ENCODE measurements around the gene LIMK1. TPM values are rescaled to one million over a fixed set of nuclear protein-coding genes. Genes with fewer than 3 reads are reported as not detected.

The LIMK1 gene
- total RNA-seq, 1 experiment from 2014 or later = 63.8 TPM

Other genes starting within 250 kb of the LIMK1 start
- 13.5 and 14.9 TPM in 2 replicates for gene METTL27, start 241.3 kb upstream of the LIMK1 start, total RNA-seq (2021)
- gene TMEM270, start 222.6 kb upstream of the LIMK1 start, total RNA-seq (2021) = not detected in 2 replicates
- 0.37 and 0.55 TPM in 2 replicates for gene ELN, start 55.6 kb upstream of the LIMK1 start, total RNA-seq (2021)
- 363 and 367 TPM in 2 replicates for gene EIF4H, start 90.6 kb downstream of the LIMK1 start, total RNA-seq (2021)
- 0.50 and 0.66 TPM in 2 replicates for gene LAT2, start 126.2 kb downstream of the LIMK1 start, total RNA-seq (2021)
- 73.6 and 76.6 TPM in 2 replicates for gene RFC2, start 170.6 kb downstream of the LIMK1 start, total RNA-seq (2021)
- gene CLIP2, start 205.6 kb downstream of the LIMK1 start, total RNA-seq (2021) = 21.6 and 22.5 TPM in 2 replicates